Measurements from ENCODE around the gene AGT. TPM values are rescaled to one million over a fixed set of nuclear protein-coding genes. Genes with fewer than 3 reads are reported as not detected.

Gene AGT
- total RNA-seq (2014; rRNA removed; shearing (Covaris generic)) = not detected in 2 replicates

DNA sequence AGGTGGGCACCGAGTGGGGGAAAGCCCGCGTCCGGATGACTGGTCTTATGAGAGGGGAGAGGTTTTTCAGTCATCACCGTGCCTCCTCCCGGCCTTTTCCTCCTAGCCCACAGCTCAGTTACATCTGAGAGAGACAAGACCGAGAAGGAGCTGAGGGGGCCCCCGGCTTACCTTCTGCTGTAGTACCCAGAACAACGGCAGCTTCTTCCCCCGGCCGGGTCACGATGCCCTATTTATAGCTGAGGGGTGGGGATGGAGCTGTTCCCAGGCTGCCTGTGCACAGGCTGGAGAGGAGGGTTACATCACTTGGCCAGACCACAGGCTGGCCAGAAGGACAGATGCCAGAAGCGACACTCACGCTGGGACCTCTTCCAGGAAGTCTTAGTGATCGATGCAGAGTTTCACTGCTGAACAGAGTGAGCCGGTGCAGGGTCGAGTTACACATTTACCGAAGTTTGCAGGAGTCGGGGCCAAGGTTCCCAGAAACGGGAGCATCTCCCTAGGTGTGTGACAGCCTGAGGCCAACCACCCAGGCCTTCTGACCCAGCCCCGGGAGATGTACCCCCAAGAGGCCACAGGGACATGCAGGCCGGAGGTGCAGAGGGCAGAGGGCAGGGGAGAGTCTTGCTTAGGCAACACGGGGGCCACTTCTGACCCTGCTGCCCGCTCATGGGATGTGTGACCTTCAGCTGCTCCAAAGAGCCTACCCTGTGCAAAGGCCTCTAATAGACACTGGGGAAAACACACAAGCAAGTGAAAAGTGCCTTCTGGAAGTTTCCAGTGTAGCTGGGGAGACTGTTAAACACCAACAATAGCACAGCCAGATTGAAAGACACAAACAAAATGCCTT, at the start of gene AGT:
TSS of gene AGT (minus strand) at position 208 of the 850 bp plus-strand sequence. CDS start 3,299 bp downstream, outside the sequence.
- Histone ChIP-seq H3K36me3 (no peaks in the 10 kb centered on the region), H3K4me3 (no peak within 1 kb of the TSS)

DNA sequence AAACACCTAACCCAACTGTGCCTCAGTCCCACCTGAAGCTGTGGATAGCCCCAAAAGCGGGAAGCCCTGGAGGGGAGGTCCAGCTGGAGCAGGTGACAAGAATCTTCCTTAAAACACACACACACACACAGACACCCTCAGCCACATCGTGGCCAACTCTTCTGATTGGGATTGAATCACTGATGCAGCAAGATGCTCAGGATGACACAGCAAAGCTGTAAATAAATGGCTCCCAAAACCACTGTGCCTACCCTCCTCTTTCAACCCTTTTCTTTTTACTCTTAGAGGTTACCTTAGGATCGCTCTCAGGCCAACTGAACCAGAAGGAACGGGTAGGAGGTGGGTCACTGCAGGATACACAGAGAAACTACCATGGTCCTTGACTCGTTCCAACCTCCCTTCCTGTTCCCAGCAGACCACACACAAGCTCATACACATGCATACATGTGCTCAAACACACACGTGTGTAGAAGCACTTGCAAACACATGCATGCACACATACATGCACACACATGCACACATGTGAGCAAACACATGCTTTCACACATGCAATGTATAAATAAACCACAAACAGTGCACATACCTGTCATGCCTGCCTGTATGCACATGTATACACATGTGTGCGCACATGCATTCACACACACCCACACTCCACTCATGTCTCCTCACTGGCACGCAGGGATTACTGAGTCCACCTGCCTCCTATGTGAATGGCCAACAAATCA, 47.7 kb upstream of the AGT start:
- no peak overlapping the region for H3K27ac ChIP-seq
- no peaks in the 10 kb centered on the region for H3K36me3 ChIP-seq
- no peaks in the 10 kb centered on the region for H3K4me1 ChIP-seq (replicated peaks)
- no peaks in the 10 kb centered on the region; the same call in 1 of the 2 replicates for H3K9me3 ChIP-seq (replicated peaks)
- no peaks in the 10 kb centered on the region; the same call in 1 of the 2 replicates for H3K27me3 ChIP-seq (replicated peaks)
- DNase-seq (ENCODE audit: low read depth in 1 of 2, low spot score in 2 of 2) = no peak
- H3K4me3 ChIP-seq = no peak overlapping the region

More for the DNA sequence above, at the start of gene AGT:
- Histone ChIP-seq H3K4me1 (replicated peaks) (no peaks in the 10 kb centered on the region), H3K27me3 (replicated peaks) (no peaks in the 10 kb centered on the region), H3K27ac (no peak within 1 kb of the TSS), H3K9me3 (replicated peaks) (0 out of 2 replicates have a peak, but pooled peaks cover 2% of the 10 kb centered on the region)
- no peak for DNase-seq (ENCODE audit: low read depth in 1 of 2, low spot score in 2 of 2)

DNA sequence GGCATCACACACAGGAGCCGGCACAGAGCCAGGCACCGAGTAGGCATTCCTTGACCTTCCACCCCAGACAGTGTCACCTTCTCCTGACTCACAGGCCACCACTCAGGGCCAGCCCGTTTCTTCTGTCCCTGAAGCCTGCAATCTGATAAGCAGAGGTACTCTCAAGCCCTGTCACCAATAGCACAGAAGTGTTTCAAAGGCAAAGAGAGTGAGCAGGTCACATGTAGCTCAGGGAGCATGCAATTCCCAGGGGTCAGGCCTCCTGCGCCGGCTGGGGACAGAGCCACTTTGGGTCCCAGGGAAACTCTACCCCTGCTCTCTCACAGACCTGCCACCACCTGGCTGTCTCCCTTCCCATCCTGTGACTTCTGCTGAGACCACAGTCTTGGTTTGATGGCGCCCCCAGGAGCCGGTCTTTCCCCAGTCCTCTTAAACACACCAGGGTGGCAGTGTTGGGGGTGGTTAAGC, 46.5 kb upstream of the AGT start:
- no peaks in the 10 kb centered on the region; the same call in 1 of the 2 replicates for H3K9me3 ChIP-seq (replicated peaks)
- no peak overlapping the region for H3K27ac ChIP-seq
- H3K27me3 ChIP-seq (replicated peaks) = no peaks in the 10 kb centered on the region; the same call in 1 of the 2 replicates
- no peaks in the 10 kb centered on the region for H3K36me3 ChIP-seq
- no peak overlapping the region for H3K4me3 ChIP-seq
- DNase-seq (ENCODE audit: low read depth in 1 of 2, low spot score in 2 of 2) = no peak
- no peaks in the 10 kb centered on the region for H3K4me1 ChIP-seq (replicated peaks)

DNA sequence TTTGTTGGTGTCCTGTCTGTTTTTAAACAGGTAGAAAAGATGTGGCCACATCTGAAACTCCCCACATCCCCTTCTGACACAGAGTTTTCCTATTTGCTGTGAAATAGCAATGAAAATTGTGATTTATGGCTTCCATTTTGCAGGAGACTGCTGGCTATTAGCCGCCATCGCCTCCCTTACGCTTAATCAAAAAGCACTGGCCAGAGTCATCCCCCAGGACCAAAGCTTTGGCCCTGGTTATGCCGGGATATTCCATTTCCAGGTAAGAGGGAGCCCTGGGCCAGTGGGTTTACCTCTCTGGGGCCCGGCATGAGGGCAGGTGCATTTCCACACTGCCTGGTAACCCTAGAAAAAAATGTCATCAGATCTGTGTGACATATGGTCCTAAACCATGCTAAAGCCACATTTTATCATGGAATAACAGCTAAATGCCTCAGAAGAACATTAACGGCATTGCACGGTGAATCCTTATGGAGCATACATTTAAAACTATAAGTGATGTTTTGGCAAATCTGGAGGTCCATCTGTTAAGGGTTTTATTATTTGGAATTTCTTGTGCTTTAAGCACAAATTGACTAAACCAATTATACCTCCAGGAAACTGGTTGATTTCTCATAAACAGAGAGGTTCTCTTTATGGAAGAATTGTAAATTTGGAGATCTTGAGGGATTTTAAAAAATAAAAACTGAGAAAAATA, 45.6 kb upstream of the AGT start:
- DNase-seq (ENCODE audit: low read depth in 1 of 2, low spot score in 2 of 2) = no peak
- H3K4me3 ChIP-seq = no peak overlapping the region
- no peaks in the 10 kb centered on the region; the same call in 1 of the 2 replicates for H3K27me3 ChIP-seq (replicated peaks)
- H3K9me3 ChIP-seq (replicated peaks) = no peaks in the 10 kb centered on the region; the same call in 1 of the 2 replicates
- H3K36me3 ChIP-seq = no peaks in the 10 kb centered on the region
- no peak overlapping the region for H3K27ac ChIP-seq
- H3K4me1 ChIP-seq (replicated peaks) = no peaks in the 10 kb centered on the region

DNA sequence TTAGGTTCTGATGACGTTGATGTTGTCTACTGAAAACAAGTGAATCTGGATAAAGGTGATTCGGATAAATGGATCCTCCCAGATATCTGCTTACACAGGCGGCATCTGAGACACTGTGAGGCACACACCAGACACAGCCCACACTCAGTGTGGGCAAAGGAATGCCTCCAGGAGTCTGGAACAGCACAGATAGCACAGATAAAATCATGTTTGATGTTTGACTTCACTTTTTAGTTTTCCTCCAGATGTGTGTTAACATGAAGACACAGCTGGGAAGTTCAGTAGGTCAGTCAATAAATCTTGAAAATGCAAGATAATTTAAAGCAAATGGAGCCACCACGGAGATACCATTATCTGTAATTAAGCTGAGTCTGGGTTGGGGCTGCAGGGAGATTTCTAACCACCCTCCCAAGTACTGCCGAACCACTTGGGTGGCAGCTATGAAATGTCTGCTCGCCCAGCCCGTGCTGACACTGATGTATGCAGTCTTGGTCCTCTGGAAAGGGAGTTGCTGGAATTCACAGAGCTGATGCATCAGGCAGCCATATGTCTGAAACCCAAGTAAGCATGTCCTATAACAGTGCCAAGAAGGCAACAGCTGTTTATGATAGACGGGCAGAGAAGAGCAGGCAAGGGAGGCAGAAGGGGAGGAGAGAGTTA, 44.9 kb upstream of the AGT start:
- no peak for DNase-seq (ENCODE audit: low read depth in 1 of 2, low spot score in 2 of 2)
- H3K27me3 ChIP-seq (replicated peaks) = no peaks in the 10 kb centered on the region; the same call in 1 of the 2 replicates
- no peaks in the 10 kb centered on the region for H3K4me1 ChIP-seq (replicated peaks)
- H3K9me3 ChIP-seq (replicated peaks) = no peaks in the 10 kb centered on the region; the same call in 1 of the 2 replicates
- H3K36me3 ChIP-seq = no peaks in the 10 kb centered on the region
- no peak overlapping the region for H3K4me3 ChIP-seq
- no peak overlapping the region for H3K27ac ChIP-seq

DNA sequence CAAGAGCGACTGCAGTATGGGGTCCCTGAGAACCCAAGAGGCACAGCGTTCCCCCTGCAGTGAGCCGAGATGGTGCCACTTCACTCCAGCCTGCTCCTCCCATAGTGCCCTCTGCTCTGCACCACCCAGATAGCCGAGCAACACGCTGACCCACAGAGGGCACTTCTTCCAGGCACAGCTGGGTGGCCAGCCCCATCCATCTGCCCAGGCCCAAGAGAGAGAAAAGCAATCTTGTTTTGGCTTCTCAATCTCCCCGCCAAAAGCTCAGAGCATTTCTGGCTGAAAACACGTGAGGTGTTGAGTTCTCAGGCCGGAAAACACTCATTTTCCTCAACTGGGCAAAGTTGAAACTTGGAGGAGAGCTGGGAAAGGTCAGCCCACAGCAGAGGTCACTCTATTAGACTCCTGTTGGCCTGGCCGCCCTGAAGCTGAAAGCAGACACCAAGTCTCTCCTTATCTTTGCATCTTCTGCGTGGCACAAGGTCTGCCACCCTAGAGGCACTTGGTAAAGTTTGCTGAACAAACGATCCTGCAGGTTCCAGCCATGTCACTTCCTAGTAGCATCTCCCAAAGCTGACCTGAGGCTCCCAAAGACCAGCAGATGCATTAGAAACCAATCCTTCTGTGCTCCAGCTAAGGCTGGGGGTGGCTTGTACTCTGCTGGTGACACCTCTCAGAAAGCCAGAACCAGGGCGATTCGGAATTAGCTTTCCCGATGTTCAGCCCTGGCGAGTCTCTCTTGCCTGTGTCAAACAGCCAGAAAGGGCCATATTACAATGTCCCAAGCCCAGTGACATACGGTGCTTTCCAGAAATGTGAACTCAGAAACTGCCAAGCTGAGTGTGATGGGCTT, 44.2 kb upstream of the AGT start:
- Histone ChIP-seq H3K36me3 (no peaks in the 10 kb centered on the region), H3K4me3 (no peak overlapping the region), H3K4me1 (replicated peaks) (no peaks in the 10 kb centered on the region), H3K27ac (no peak overlapping the region), H3K27me3 (replicated peaks) (no peaks in the 10 kb centered on the region; the same call in 1 of the 2 replicates), H3K9me3 (replicated peaks) (no peaks in the 10 kb centered on the region)
- no peak for DNase-seq (ENCODE audit: low read depth in 1 of 2, low spot score in 2 of 2)

DNA sequence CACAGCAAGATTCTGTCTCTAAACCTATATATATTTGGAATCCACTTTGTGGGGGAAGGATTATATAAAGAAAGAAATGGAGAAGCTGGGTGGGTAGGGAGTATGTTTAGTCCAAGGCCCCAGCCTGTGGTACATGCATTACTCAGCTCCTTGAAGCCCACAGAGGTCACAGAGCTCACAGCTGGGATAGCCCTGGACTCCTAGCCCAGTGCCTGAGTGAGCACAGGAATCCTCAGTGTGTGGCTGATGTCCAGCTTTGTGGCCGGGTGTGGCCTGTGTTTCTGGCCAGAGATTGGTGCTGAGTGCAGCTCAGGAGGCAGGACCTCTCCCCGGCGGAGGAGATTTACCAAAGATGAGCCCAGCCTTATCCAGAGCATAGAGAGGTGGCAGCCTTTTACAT, 40.9 kb upstream of the AGT start:
- no peak overlapping the region for H3K4me3 ChIP-seq
- no peaks in the 10 kb centered on the region for H3K36me3 ChIP-seq
- no peaks in the 10 kb centered on the region for H3K4me1 ChIP-seq (replicated peaks)
- no peaks in the 10 kb centered on the region for H3K9me3 ChIP-seq (replicated peaks)
- H3K27me3 ChIP-seq (replicated peaks) = no peaks in the 10 kb centered on the region
- no peak for DNase-seq (ENCODE audit: low read depth in 1 of 2, low spot score in 2 of 2)
- no peak overlapping the region for H3K27ac ChIP-seq

DNA sequence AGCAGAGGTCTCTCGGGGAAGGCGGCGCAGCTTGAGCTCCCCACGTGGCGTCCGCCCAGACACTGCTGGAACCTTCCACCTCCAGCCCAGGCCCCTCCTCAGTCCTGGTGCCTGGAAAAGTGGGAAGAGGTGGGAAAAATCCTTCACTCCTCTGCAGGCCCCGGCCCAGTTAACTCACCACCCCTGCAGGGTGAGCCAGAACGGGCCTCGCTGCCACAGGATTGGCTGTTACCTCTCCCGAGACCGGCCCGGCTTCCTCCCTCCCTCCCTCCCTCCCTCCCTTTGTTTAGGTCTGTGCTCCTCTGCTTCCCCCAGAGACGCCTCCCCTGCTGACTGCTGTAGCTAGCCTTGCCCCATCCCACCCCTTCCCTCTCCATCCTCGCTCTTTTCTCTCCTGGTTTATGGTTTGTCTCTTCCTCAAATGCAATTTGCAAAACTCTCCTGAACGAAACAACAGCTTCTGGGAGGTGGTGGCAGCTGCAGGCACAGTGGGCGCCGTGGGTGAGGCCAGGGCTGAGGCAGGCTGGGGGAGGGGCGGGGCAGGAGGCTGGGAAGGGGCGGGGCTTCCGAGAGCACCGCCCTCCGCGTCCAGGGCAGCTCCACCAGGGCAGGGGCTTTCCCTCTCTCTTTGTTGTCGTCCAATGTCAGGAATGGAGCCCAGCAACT, 39.8 kb upstream of the AGT start:
- H3K9me3 ChIP-seq (replicated peaks) = no peaks in the 10 kb centered on the region
- no peaks in the 10 kb centered on the region for H3K4me1 ChIP-seq (replicated peaks)
- H3K36me3 ChIP-seq = no peaks in the 10 kb centered on the region
- H3K4me3 ChIP-seq = no peak overlapping the region
- H3K27me3 ChIP-seq (replicated peaks) = no peaks in the 10 kb centered on the region
- H3K27ac ChIP-seq = no peak overlapping the region
- DNase-seq (ENCODE audit: low read depth in 1 of 2, low spot score in 2 of 2) = no peak

DNA sequence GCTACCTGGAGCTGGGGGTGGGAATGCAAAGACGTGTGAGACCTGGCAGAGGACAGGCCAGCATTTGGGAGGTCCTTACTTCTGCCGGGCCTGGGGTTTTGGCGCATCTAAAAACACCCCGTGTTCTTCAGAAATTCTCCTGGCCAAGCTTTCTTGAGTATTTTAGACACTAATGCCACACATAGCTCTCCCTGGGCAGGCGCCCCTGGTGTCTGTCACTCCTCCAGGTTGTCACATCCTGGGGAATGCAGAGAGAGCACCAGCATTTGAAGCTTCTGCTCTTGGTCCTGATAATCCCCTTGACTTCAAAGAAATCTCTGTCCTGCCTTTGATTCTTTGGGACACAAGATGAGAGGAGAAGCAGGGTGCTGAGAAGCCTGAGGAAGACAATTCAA, 39.3 kb upstream of the AGT start:
- H3K27me3 ChIP-seq (replicated peaks) = no peaks in the 10 kb centered on the region
- H3K4me1 ChIP-seq (replicated peaks) = no peaks in the 10 kb centered on the region
- no peaks in the 10 kb centered on the region for H3K9me3 ChIP-seq (replicated peaks)
- H3K36me3 ChIP-seq = no peaks in the 10 kb centered on the region
- H3K4me3 ChIP-seq = no peak overlapping the region
- no peak for DNase-seq (ENCODE audit: low read depth in 1 of 2, low spot score in 2 of 2)
- H3K27ac ChIP-seq = no peak overlapping the region

DNA sequence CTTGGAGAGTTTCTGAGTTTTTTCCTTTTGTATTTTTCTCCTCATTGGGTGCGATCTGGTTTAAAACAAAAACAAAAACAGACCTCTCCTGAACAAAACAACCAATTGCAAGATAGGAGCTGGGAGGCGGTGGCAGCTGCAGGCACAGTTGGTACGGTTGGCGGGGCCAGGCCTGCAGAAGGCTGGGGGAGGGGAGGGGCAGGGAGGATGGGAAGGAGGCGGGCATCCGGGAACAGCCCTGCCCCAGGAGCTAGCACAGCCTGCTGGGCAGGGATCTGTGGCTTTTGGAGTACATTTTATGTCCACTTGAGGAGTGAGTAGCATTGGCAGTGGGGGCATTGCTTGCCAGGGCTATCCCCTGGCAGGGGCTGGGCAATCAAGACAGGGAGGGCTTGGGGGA, 38.5 kb upstream of the AGT start:
- no peaks in the 10 kb centered on the region for H3K27me3 ChIP-seq (replicated peaks)
- H3K36me3 ChIP-seq = no peaks in the 10 kb centered on the region
- H3K4me3 ChIP-seq = no peak overlapping the region
- DNase-seq (ENCODE audit: low read depth in 1 of 2, low spot score in 2 of 2) = no peak
- no peaks in the 10 kb centered on the region for H3K9me3 ChIP-seq (replicated peaks)
- no peak overlapping the region for H3K27ac ChIP-seq
- H3K4me1 ChIP-seq (replicated peaks) = no peaks in the 10 kb centered on the region

DNA sequence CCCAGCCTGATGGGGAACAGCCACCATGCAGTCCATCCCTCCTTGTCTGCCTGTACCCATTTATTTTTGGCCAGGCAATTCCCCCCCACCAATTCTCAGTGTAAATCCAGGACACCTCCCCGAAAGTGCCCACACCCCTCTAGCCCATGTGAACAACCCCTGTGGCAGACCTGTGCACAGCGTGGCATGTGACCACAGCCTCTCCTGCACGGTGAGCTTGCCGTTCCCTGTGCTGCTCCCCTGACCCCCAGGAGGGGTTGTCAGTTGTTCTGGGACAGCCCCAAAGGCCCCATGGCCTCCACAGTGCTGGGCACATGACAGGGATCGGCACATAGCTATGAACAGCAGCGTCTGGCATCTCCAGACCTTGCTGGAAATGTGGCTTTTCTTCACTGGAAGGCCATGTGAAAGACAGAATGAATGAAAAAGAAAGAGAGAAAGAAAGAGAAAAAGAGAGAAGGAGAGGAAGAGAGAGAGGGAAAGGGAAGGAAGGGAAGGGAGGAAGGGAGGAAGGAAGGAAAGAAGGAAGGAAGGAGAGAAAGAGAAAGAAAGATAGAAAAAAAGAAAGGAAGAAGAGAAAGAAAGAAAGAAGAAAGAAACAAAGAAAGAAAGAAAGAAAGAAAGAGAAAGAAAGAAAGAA, 37.2 kb upstream of the AGT start:
- Histone ChIP-seq H3K4me1 (replicated peaks) (no peaks in the 10 kb centered on the region), H3K4me3 (no peak overlapping the region), H3K27ac (no peak overlapping the region), H3K9me3 (replicated peaks) (no peaks in the 10 kb centered on the region), H3K36me3 (no peaks in the 10 kb centered on the region), H3K27me3 (replicated peaks) (no peaks in the 10 kb centered on the region)
- DNase-seq (ENCODE audit: low read depth in 1 of 2, low spot score in 2 of 2) = no peak

DNA sequence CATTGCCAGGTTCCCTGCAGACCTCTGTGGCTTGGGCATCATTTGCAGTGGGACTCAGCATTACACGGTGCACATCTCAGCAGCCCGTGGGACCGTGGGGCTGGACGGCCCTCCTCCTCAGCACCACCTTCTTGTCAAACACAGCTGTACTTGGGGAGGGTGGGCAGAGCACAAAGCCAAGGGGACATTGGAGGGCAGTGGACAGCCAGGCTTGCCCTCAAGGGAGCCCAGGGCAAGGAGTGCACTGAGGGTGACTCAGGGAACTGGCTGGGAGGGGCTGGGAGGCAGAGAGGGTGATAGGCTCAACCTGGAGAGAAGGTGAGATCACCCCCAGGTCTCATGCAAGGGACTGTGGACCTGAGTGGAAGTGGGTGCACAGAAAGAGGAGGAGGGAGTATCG, 36.7 kb upstream of the AGT start:
- Histone ChIP-seq H3K27ac (no peak overlapping the region), H3K4me1 (replicated peaks) (no peaks in the 10 kb centered on the region), H3K4me3 (no peak overlapping the region), H3K27me3 (replicated peaks) (no peaks in the 10 kb centered on the region), H3K36me3 (no peaks in the 10 kb centered on the region), H3K9me3 (replicated peaks) (no peaks in the 10 kb centered on the region)
- no peak for DNase-seq (ENCODE audit: low read depth in 1 of 2, low spot score in 2 of 2)
